NT2/D1 (cell line): Measurements from ENCODE around the gene PRXL2B.

Experiments
- DNase-seq: peaks from one replicate; pipeline ENCODE4 v3.0.0-alpha.2; 2011; ENCODE audit warnings: low read depth, low spot score
- H3K27me3 ChIP-seq: 2 replicates; pipeline ENCODE4 v1.6.0; 2011; ENCODE audit warnings: mild to moderate bottlenecking; ENCODE audit not compliant: insufficient read length, insufficient read depth
- H3K36me3 ChIP-seq: 2 replicates; pipeline ENCODE4 v1.6.1; 2011; ENCODE audit warnings: mild to moderate bottlenecking, low read length, mixed read lengths; ENCODE audit not compliant: insufficient read depth, insufficient read length
- H3K4me1 ChIP-seq: 2 replicates; pipeline ENCODE4 v1.5.1; 2011; ENCODE audit not compliant: insufficient read depth, insufficient read length
- H3K4me3 ChIP-seq: 2 replicates; pipeline ENCODE4 v1.5.1; 2011; ENCODE audit warnings: low read depth; ENCODE audit not compliant: insufficient read length
- H3K9ac ChIP-seq: 2 replicates; pipeline ENCODE4 v1.6.0; 2011; ENCODE audit warnings: low read depth; ENCODE audit not compliant: insufficient read length
- H3K9me3 ChIP-seq: 2 replicates; pipeline ENCODE4 v1.5.1; 2011; ENCODE audit warnings: mild to moderate bottlenecking, low read length; ENCODE audit not compliant: insufficient read depth
- SUZ12 ChIP-seq: IDR thresholded peaks from 2 replicates; pipeline ENCODE4 v1.6.1; 2011; ENCODE audit not compliant: insufficient read length, insufficient read depth; ENCODE audit errors: extremely low read depth
- YY1 ChIP-seq: IDR thresholded peaks from 2 replicates; pipeline ENCODE4 v1.6.1; 2011; ENCODE audit not compliant: insufficient read length, insufficient read depth
- ZNF274 ChIP-seq: IDR thresholded peaks from 2 replicates; pipeline ENCODE4 v1.6.1; 2011; ENCODE audit warnings: mild to moderate bottlenecking, low read depth, low read length

PRXL2B gene

GRCh38 chr1:2602866-2603520 is 16.4 kb downstream of the PRXL2B start:
- TF ChIP-seq ZNF274 (no peak), YY1 (no peak), SUZ12 (no peak)
- no peaks in the 10 kb centered on the region for H3K4me1 ChIP-seq
- H3K27me3 ChIP-seq = no peaks in the 10 kb centered on the region
- no peaks in the 10 kb centered on the region for H3K36me3 ChIP-seq
- H3K9ac ChIP-seq = no peak overlapping the region
- no peak overlapping the region for H3K4me3 ChIP-seq
- no peak for DNase-seq
- no peaks in the 10 kb centered on the region for H3K9me3 ChIP-seq

- Histone ChIP-seq H3K4me1 (no peaks in the 10 kb centered on the region), H3K9ac (no peak overlapping the region), H3K36me3 (no peaks in the 10 kb centered on the region), H3K4me3 (no peak overlapping the region), H3K9me3 (no peaks in the 10 kb centered on the region), H3K27me3 (no peaks in the 10 kb centered on the region)
- no peak for DNase-seq
- TF ChIP-seq YY1 = no peak
- TF ChIP-seq ZNF274 = no peak
- no peak for TF ChIP-seq SUZ12
Measured at GRCh38 chr1:2603521-2604155, 17.1 kb downstream of the PRXL2B start.

DNA sequence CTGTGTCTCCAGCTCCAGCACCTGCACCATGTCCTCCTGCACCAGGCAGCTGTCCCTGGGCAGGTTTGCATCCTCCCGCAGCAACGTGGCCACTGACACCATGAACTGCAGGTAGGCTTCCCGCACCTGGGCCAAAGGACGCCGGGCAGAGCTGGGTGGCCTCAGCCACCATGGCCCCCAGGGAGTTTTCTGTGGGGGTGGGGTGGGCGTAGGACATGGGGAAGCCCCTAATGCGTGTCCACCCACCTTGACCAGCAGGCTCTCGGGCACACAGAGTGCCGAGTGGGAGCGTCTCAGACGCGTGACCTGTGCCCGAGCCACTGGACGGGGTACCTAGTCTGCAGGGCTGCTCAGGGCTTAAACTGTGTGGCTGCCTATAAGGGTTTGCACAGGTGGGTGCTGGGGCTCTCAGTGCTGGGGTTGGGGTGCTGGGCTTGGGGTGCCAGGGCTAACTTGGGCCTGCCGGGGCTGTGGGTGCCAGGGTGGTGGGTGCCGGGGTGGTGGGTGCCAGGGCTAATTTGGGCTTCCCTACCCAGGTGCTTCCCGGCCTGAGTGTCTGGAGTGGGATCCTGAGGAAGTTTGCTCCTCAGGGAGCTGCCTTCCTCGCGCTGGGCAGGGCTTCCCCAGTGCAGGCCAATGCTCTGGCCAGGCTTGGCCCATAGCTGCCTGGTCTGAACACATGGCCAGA is 17.7 kb downstream of the PRXL2B start:
- Histone ChIP-seq H3K27me3 (peaks cover 4% of the 10 kb centered on the region), H3K9me3 (no peaks in the 10 kb centered on the region)

GRCh38 chr1:2604844-2605508 is 18.4 kb downstream of the PRXL2B start:
- no peaks in the 10 kb centered on the region for H3K9me3 ChIP-seq
- no peak overlapping the region for H3K4me3 ChIP-seq
- H3K9ac ChIP-seq = no peak overlapping the region
- no peaks in the 10 kb centered on the region for H3K4me1 ChIP-seq
- no peaks in the 10 kb centered on the region for H3K36me3 ChIP-seq
- peaks cover 8% of the 10 kb centered on the region for H3K27me3 ChIP-seq
- DNase-seq = no peak
- no peak for TF ChIP-seq SUZ12
- TF ChIP-seq YY1 = no peak
- TF ChIP-seq ZNF274 = no peak

More for the DNA sequence above, 17.7 kb downstream of the PRXL2B start:
- no peak for DNase-seq
- Histone ChIP-seq H3K4me1 (no peaks in the 10 kb centered on the region), H3K36me3 (no peaks in the 10 kb centered on the region), H3K9ac (no peak overlapping the region), H3K4me3 (no peak overlapping the region)
- TF ChIP-seq ZNF274 (no peak), SUZ12 (no peak), YY1 (no peak)

DNA sequence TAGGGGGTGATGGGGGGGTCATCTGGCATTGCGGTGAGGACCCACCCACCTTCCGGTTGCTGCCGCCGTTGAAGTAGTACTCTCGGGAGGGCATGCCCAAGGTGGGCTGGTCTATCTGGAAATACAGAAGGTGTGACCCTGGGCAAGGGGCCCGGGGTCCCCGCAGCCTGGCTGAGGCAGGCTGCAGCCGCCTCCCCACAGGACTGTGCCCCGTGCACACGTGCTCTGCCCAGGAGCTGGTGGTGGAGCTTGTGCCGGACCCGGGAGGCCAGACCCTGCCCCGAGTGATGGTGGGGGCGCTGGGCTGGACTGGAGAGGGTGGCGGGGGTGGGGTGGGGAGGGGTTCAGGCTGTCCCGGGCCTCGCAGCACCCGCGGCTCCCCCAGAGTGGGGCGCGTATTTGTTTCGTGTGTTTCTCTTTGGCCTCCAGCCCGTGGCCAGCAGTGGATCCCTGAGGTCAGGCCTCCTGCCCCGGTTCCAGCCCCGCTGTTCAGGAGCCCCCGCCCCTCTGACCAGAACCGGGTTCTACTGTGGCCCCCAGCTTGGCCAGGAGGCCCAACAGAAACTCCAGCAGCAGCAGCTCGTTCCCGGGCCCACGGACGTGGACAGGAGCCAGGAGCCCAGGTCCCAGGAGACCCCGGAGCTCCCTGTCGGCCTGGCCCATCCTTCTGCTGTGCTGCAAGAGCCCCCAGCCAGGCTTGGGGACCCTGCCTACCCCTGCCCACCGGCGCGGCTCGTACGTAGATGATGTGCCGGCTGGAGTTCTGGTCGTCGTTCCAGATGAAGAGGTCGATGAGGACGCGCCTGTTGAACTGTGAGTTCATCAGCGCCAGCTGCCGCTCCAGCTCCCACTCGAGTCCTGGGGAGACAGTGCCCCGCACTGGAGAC is 19.2 kb downstream of the PRXL2B start:
- H3K9ac ChIP-seq = no peak overlapping the region
- H3K4me1 ChIP-seq = no peaks in the 10 kb centered on the region
- no peaks in the 10 kb centered on the region for H3K9me3 ChIP-seq
- TF ChIP-seq SUZ12 (no peak), ZNF274 (no peak), YY1 (no peak)
- H3K27me3 ChIP-seq = peaks cover 10% of the 10 kb centered on the region
- no peak overlapping the region for H3K4me3 ChIP-seq
- DNase-seq = no peak
- no peaks in the 10 kb centered on the region for H3K36me3 ChIP-seq

GRCh38 chr1:2606396-2606880 is 19.9 kb downstream of the PRXL2B start:
- H3K4me1 ChIP-seq = peaks cover under 1% of the 10 kb centered on the region
- DNase-seq = no peak
- no peaks in the 10 kb centered on the region for H3K36me3 ChIP-seq
- TF ChIP-seq YY1 (no peak), SUZ12 (no peak), ZNF274 (no peak)
- peaks cover 10% of the 10 kb centered on the region for H3K27me3 ChIP-seq
- H3K9ac ChIP-seq = no peak overlapping the region
- H3K4me3 ChIP-seq = no peak overlapping the region
- H3K9me3 ChIP-seq = no peaks in the 10 kb centered on the region
